ENCODE measurements around the gene EFEMP1.

- TF ChIP-seq CTCF (IDR thresholded peaks at IDR 0.05; ENCODE audit: low read depth, low read length): no peak
- TF ChIP-seq POLR2A (IDR thresholded peaks at IDR 0.05; ENCODE audit: extremely low read depth, insufficient read length): no peak
- TF ChIP-seq MAX (IDR thresholded peaks at IDR 0.05; ENCODE audit: low read depth, low read length): no peak
- no peak for TF ChIP-seq MYC (IDR thresholded peaks at IDR 0.05; ENCODE audit: low read depth, low read length)
These were observed 41.7 kb upstream of the EFEMP1 start for GRCh38 chr2:55965276-55965675.

All from NB4 (cell line).